Epithelial cell of proximal tubule (primary cell): ENCODE data around the gene NBPF19. TPM values are rescaled to one million over a fixed set of nuclear protein-coding genes. Genes with fewer than 3 reads are reported as not detected.
"Not testable (repeated sequence)": the region's sequence is repeated elsewhere in the genome, so short reads cannot be mapped to it uniquely, and the experiment has no call there.

Source experiments
- DNase-seq: peaks from one replicate; pipeline ENCODE4 v3.0.0-alpha.2; 2011; ENCODE audit warnings: low read depth
- H3K4me3 ChIP-seq: 2 replicates; pipeline ENCODE4 v1.5.1; 2011; ENCODE audit warnings: low read depth, mild to moderate bottlenecking, low read length
- total RNA-seq: library from RNA; depleted of rRNA; stranded (reverse); fragments of >200 nt; gene quantifications from 2 replicates; pipeline ENCODE4 v1.2.3, GENCODE V29; 2015

The NBPF19 gene, protein sequence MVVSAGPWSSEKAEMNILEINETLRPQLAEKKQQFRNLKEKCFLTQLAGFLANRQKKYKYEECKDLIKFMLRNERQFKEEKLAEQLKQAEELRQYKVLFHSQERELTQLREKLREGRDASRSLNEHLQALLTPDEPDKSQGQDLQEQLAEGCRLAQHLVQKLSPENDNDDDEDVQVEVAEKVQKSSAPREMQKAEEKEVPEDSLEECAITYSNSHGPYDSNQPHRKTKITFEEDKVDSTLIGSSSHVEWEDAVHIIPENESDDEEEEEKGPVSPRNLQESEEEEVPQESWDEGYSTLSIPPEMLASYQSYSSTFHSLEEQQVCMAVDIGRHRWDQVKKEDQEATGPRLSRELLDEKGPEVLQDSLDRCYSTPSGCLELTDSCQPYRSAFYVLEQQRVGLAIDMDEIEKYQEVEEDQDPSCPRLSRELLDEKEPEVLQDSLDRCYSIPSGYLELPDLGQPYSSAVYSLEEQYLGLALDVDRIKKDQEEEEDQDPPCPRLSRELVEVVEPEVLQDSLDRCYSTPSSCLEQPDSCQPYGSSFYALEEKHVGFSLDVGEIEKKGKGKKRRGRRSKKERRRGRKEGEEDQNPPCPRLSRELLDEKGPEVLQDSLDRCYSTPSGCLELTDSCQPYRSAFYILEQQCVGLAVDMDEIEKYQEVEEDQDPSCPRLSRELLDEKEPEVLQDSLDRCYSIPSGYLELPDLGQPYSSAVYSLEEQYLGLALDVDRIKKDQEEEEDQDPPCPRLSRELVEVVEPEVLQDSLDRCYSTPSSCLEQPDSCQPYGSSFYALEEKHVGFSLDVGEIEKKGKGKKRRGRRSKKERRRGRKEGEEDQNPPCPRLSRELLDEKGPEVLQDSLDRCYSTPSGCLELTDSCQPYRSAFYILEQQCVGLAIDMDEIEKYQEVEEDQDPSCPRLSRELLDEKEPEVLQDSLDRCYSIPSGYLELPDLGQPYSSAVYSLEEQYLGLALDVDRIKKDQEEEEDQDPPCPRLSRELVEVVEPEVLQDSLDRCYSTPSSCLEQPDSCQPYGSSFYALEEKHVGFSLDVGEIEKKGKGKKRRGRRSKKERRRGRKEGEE (N-terminal part only)
- total RNA-seq = 3.4 and 4.5 TPM in 2 replicates

- not testable (repeated sequence) for H3K4me3 ChIP-seq, DNase-seq
Measured at GRCh38 chr1:149474745-149475144, at the start of gene NBPF19. NBPF19 (plus strand) TSS chr1:149475045; CDS start chr1:149475933, 888 bp downstream.

DNA sequence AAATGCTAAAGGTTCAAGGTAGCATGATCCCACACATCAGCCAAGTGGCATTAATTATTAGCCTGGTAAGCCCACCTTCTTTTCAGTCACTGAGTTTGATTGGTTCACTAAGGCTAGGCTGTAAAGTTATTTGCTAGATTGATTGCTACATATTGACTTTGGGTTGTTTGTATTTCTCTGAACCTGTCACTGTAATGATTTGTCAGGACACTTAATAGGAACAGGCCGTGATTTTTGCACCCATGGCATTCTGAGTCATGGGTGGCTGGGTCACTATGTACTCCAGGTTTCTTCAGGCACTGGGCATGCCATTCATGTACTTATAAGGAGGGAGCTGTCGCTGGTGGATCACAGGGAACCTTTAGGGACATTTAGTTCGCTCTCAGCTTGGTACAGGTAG, 46.5 kb upstream of the NBPF19 start:
- H3K4me3 ChIP-seq = not testable (repeated sequence)
- peak; percentile 10 for DNase-seq

DNA sequence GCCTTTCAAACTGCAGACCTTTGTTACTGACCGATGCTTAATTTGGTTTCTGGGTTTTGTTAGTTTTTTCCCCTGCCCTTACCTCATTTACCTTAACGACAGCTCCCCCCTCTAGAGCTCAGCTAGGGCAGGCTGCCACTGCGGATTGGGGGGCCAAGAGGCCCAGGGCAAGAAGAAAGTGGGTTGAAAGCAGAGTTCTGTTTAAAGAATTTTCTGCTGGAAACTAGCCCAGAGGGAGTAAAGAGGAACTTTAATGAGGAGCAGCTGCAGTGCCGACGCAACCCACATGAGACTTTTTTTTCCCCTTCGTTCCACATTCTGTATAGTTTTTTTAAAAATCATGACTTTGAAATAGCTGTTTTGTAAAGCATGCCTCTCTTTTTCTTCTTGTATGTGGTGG, 29.4 kb upstream of the NBPF19 start:
- not testable (repeated sequence) for DNase-seq, H3K4me3 ChIP-seq

GRCh38 chr1:149452196-149452595, 22.6 kb upstream of the NBPF19 start:
- not testable (repeated sequence) for H3K4me3 ChIP-seq, DNase-seq

DNA sequence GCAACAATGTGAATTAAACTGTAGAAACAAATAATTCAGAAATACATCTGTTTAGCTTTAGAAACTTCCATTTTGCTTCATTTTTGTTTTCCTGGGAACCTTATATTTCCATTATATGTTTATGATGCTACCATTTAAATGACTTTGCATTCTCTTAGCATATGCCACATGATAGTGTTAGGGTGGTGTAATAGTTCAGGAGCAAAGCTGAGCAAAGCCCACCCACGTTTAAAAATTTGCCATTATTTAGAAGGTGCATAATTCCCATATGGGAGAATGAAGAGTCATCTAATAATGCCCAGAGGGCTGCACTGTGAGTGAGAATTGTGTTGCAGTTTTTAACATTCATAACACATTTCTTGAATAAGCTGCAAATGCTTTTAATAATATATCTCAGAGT, 22.2 kb upstream of the NBPF19 start:
- not testable (repeated sequence) for DNase-seq, H3K4me3 ChIP-seq

DNA sequence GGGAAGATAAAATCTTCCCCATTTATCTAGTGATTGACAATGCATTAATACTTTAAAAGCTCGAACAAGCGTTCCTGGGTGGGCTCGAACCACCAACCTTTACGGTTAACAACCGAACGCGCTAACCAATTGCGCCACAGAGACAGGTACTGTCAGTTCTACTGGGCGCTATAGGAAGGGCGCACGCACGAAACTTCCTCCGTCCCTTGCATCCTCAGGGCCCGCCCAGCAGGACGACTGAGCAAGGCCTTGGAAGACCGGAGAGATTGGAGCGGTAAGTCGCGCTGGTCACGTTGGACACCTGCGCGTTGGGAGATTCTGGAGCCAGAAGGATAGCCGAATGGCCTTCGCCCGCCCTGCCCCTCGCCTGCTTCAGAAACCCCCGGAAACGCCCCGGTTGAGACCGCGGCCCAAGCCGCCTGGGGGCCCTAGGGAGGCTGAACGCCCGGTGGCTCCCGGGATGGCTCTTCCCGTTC, 83.5 kb downstream of the NBPF19 start:
- not testable (repeated sequence) for DNase-seq
- H3K4me3 ChIP-seq = peak overlapping the region; percentile 25

GRCh38 chr1:149561806-149562205, 87.0 kb downstream of the NBPF19 start:
- not testable (repeated sequence) for DNase-seq

DNA sequence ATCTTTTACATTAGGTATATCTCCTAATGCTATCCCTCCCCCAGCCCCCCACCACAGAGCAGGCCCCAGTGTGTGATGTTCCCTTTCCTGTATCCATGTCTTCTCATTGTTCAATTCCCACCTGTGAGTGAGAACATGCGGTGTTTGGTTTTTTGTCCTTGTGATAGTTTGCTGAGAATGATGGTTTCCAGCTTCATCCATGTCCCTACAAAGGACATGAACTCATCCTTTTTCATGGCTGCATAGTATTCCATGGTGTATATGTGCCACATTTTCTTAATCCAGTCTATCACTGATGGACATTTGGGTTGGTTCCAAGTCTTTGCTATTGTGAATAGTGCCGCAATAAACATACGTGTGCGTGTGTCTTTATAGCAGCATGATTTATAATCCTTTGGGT, 90.6 kb downstream of the NBPF19 start:
- DNase-seq = not testable (repeated sequence)

More at GRCh38 chr1:149561806-149562205, 87.0 kb downstream of the NBPF19 start:
- H3K4me3 ChIP-seq = not testable (repeated sequence)

GRCh38 chr1:149572763-149573162, 97.9 kb downstream of the NBPF19 start:
- DNase-seq, H3K4me3 ChIP-seq: not testable (repeated sequence)

More for the DNA sequence above, 90.6 kb downstream of the NBPF19 start:
- H3K4me3 ChIP-seq = not testable (repeated sequence)

GRCh38 chr1:149585592-149585991, 110.7 kb downstream of the NBPF19 start:
- DNase-seq, H3K4me3 ChIP-seq: not testable (repeated sequence)

Other genes starting within 250 kb of the NBPF19 start
- gene PPIAL4C, start 108.8 kb downstream of the NBPF19 start, total RNA-seq = not detected in 2 replicates